Gastrocnemius medialis (tissue), 4 donors: ENCODE measurements around the gene VSIG1.

Experiments
- CTCF ChIP-seq, 5 experiments: fragments of 450-650 bp in 3 of 5; fragments of 200-600 bp in 2 of 5; sonication (generic) in 2 of 5; IDR thresholded peaks in 4 of 5; conservative IDR thresholded peaks in 1 of 5; 1 replicate in 4 of 5; 2 replicates in 1 of 5; pipeline ENCODE4 v1.5.1; 2016 to 2019; ENCODE audit warnings: antibody characterized with exemption in 5 of 5, mild to moderate bottlenecking in 3 of 5, moderate library complexity in 3 of 5
- POLR2A ChIP-seq, 2 donors: fragments of 450-650 bp; IDR thresholded peaks; one replicate each; pipeline ENCODE4 v1.6.1; 2017; ENCODE audit warnings: antibody characterized with exemption in 2 of 2, mild to moderate bottlenecking in 2 of 2, moderate library complexity in 2 of 2

- no peak for TF ChIP-seq CTCF (IDR thresholded peaks at IDR 0.05 in 4 of 5, conservative IDR thresholded peaks at IDR 0.05 in 1 of 5)
- TF ChIP-seq POLR2A (IDR thresholded peaks at IDR 0.05), result no peak
Measured at GRCh38 chrX:108044554-108045256, at the start of gene VSIG1.
